ENCODE data around the gene HABP4. TPM values are rescaled to one million over a fixed set of nuclear protein-coding genes. Genes with fewer than 3 reads are reported as not detected.

The HABP4 gene
- total and polyA plus RNA-seq, 4 donors, result 4.7 to 10.2 (median 8.2) TPM

GRCh38 chr9:96489482-96489979 is 39.6 kb downstream of the HABP4 start:
- DNase-seq (no peak), ATAC-seq (ENCODE audit: insufficient read depth, low FRiP score) (no peak)
- no peak overlapping the region for H3K9ac ChIP-seq (ENCODE audit: insufficient read depth in 1 of 2, low read length in 2 of 2)
- no peak overlapping the region for H3K4me3 ChIP-seq
- no peak overlapping the region for H3K27ac ChIP-seq (ENCODE audit: low read depth in 1 of 2, low read length in 1 of 2)
- peaks cover 2 to 25% (median 18%) of the 10 kb centered on the region in 4 donors for H3K36me3 ChIP-seq (ENCODE audit: control insufficient read depth in 4 of 4, insufficient read depth in 4 of 4, low read length in 4 of 4)
- 93 to 97% methylated on average over 12 of the region's 12 CpGs for WGBS, 2 donors
- no peaks in the 10 kb centered on the region for H3K27me3 ChIP-seq (ENCODE audit: control insufficient read depth in 3 of 3, insufficient read depth in 3 of 3, low read length in 2 of 3)
- H3K9me3 ChIP-seq (ENCODE audit: control insufficient read depth in 4 of 4, insufficient read depth in 3 of 4, low read length in 3 of 4), result no peaks in the 10 kb centered on the region
- peaks cover 0 to 12% (median 6%) of the 10 kb centered on the region in 5 donors for H3K4me1 ChIP-seq (ENCODE audit: control insufficient read depth in 5 of 5, insufficient read depth in 5 of 5, low read length in 5 of 5)
- TF ChIP-seq CTCF (IDR thresholded peaks at IDR 0.05; ENCODE audit: control extremely low read depth, extremely low read depth), result no peak

GRCh38 chr9:96490534-96491078 is 40.6 kb downstream of the HABP4 start:
- Histone ChIP-seq H3K27me3 (ENCODE audit: control insufficient read depth in 3 of 3, insufficient read depth in 3 of 3, low read length in 2 of 3) (no peaks in the 10 kb centered on the region), H3K27ac (ENCODE audit: low read depth in 1 of 2, low read length in 1 of 2) (peak overlapping the region in 1 of 2 donors; percentile 44), H3K36me3 (ENCODE audit: control insufficient read depth in 4 of 4, insufficient read depth in 4 of 4, low read length in 4 of 4) (peaks cover 2 to 20% (median 14%) of the 10 kb centered on the region in 4 donors), H3K9me3 (ENCODE audit: control insufficient read depth in 4 of 4, insufficient read depth in 3 of 4, low read length in 3 of 4) (no peaks in the 10 kb centered on the region), H3K4me1 (ENCODE audit: control insufficient read depth in 5 of 5, insufficient read depth in 5 of 5, low read length in 5 of 5) (peaks cover 0 to 12% (median 6%) of the 10 kb centered on the region in 5 donors), H3K4me3 (no peak overlapping the region), H3K9ac (ENCODE audit: insufficient read depth in 1 of 2, low read length in 2 of 2) (no peak overlapping the region)
- DNase-seq, result no peak
- 93 to 95% methylated on average over 10 of the region's 10 CpGs for WGBS, 2 donors
- ATAC-seq (ENCODE audit: insufficient read depth, low FRiP score), result no peak
- TF ChIP-seq CTCF (IDR thresholded peaks at IDR 0.05; ENCODE audit: control extremely low read depth, extremely low read depth), result no peak

GRCh38 chr9:96491079-96491879 is 41.3 kb downstream of the HABP4 start:
- Histone ChIP-seq H3K27ac (ENCODE audit: low read depth in 1 of 2, low read length in 1 of 2) (peak overlapping the region; percentile 48 to 70), H3K9me3 (ENCODE audit: control insufficient read depth in 4 of 4, insufficient read depth in 3 of 4, low read length in 3 of 4) (no peaks in the 10 kb centered on the region), H3K4me1 (ENCODE audit: control insufficient read depth in 5 of 5, insufficient read depth in 5 of 5, low read length in 5 of 5) (peaks cover 0 to 10% (median 6%) of the 10 kb centered on the region in 5 donors), H3K27me3 (ENCODE audit: control insufficient read depth in 3 of 3, insufficient read depth in 3 of 3, low read length in 2 of 3) (no peaks in the 10 kb centered on the region), H3K36me3 (ENCODE audit: control insufficient read depth in 4 of 4, insufficient read depth in 4 of 4, low read length in 4 of 4) (peaks cover 2 to 20% (median 13%) of the 10 kb centered on the region in 4 donors), H3K4me3 (no peak overlapping the region), H3K9ac (ENCODE audit: insufficient read depth in 1 of 2, low read length in 2 of 2) (no peak overlapping the region)
- ATAC-seq (ENCODE audit: insufficient read depth, low FRiP score) (peak; percentile 36), DNase-seq (peak; percentile 64 to 86 (median 82))
- WGBS, 2 donors, result 63 to 73% methylated on average over 10 of the region's 10 CpGs
- no peak for TF ChIP-seq CTCF (IDR thresholded peaks at IDR 0.05; ENCODE audit: control extremely low read depth, extremely low read depth)

Measured in lung (tissue), 12 donors.